Activated CD4-positive, alpha-beta T cell treated with anti-CD3 and anti-CD28 coated beads, Interleukin-10, Interleukin-2, amounts not matched to agents 100 ng/mL and 50 ng/mL, durations not matched to agents 16 hours and 8 hours (primary cell): ENCODE measurements around the gene HAO1.
A peak's percentile ranks its signal among the peaks of the same experiment; 100 is the strongest.
"Not testable (repeated sequence)": the region's sequence is repeated elsewhere in the genome, so short reads cannot be mapped to it uniquely, and the experiment has no call there.

Experiments
- DNase-seq: peaks from one replicate; pipeline ENCODE4 v3.0.0-alpha.2; 2020

The HAO1 gene

GRCh38 chr20:7940341-7940740 is at the start of gene HAO1:
Gene HAO1, minus strand, starts transcription at chr20:7940458. Its CDS starts 36 bp downstream, at chr20:7940422.
- no peak for DNase-seq

GRCh38 chr20:7989379-7989778 is 49.1 kb upstream of the HAO1 start:
- DNase-seq = no peak

- no peak for DNase-seq
These were observed 45.7 kb upstream of the HAO1 start for GRCh38 chr20:7985916-7986315.

GRCh38 chr20:7984192-7984591 is 43.9 kb upstream of the HAO1 start:
- DNase-seq = no peak

- DNase-seq = no peak
These were observed 41.1 kb upstream of the HAO1 start for GRCh38 chr20:7981374-7981773.

- peak; percentile 37 for DNase-seq
These were observed 40.2 kb upstream of the HAO1 start for GRCh38 chr20:7980332-7981046.

GRCh38 chr20:7977709-7978108 is 37.5 kb upstream of the HAO1 start:
- DNase-seq = no peak

- DNase-seq = no peak
These were observed 35.7 kb upstream of the HAO1 start for GRCh38 chr20:7975851-7976414.

- DNase-seq = no peak
These were observed 34.7 kb upstream of the HAO1 start for GRCh38 chr20:7974785-7975435.

GRCh38 chr20:7971536-7972280 is 31.4 kb upstream of the HAO1 start:
- DNase-seq = no peak

- no peak for DNase-seq
These were observed 27.1 kb upstream of the HAO1 start for GRCh38 chr20:7967199-7967844.

GRCh38 chr20:7966176-7966575 is 25.9 kb upstream of the HAO1 start:
- DNase-seq = no peak

GRCh38 chr20:7959484-7959883 is 19.2 kb upstream of the HAO1 start:
- DNase-seq = no peak

GRCh38 chr20:7956561-7956960 is 16.3 kb upstream of the HAO1 start:
- not testable (repeated sequence) for DNase-seq

- no peak for DNase-seq
These were observed 10.1 kb upstream of the HAO1 start for GRCh38 chr20:7950387-7950786.

- DNase-seq = no peak
These were observed 3.6 kb upstream of the HAO1 start for GRCh38 chr20:7943891-7944290.

GRCh38 chr20:7939663-7940062 is 595 bp downstream of the HAO1 start:
- DNase-seq = no peak

- no peak for DNase-seq
These were observed 2.2 kb downstream of the HAO1 start for GRCh38 chr20:7938058-7938457.

GRCh38 chr20:7937328-7937727 is 2.9 kb downstream of the HAO1 start:
- no peak for DNase-seq

GRCh38 chr20:7935027-7935551 is 5.2 kb downstream of the HAO1 start:
- no peak for DNase-seq

- no peak for DNase-seq
These were observed 6.9 kb downstream of the HAO1 start for GRCh38 chr20:7933346-7933745.

- no peak for DNase-seq
These were observed 9.9 kb downstream of the HAO1 start for GRCh38 chr20:7930343-7930742.

- no peak for DNase-seq
These were observed 13.5 kb downstream of the HAO1 start for GRCh38 chr20:7926767-7927166.
